Neural crest cell (in vitro differentiated cells): Measurements from ENCODE around the gene SHROOM3. TPM values are rescaled to one million over a fixed set of nuclear protein-coding genes. Genes with fewer than 3 reads are reported as not detected.
A peak's percentile ranks its signal among the peaks of the same experiment; 100 is the strongest.

Experiments used
- DNase-seq: peaks from one replicate; pipeline ENCODE4 v3.0.0; 2021; ENCODE audit warnings: low read depth, mixed read lengths, low spot score
- H3K27ac Mint-ChIP-seq: one replicate; pipeline ENCODE4 v1.8.0; 2021; ENCODE audit warnings: mild to moderate bottlenecking, mixed read lengths; ENCODE audit not compliant: unreplicated experiment
- H3K27me3 Mint-ChIP-seq: 2 replicates; pipeline ENCODE4 v1.8.0; 2021; ENCODE audit warnings: low read depth, mild to moderate bottlenecking, mixed read lengths
- H3K36me3 Mint-ChIP-seq: 2 replicates; pipeline ENCODE4 v1.8.0; 2021; ENCODE audit warnings: low read depth, mild to moderate bottlenecking, mixed read lengths
- H3K4me1 Mint-ChIP-seq: 2 replicates; pipeline ENCODE4 v1.8.0; 2021; ENCODE audit warnings: mixed read lengths
- H3K4me3 Mint-ChIP-seq: one replicate; pipeline ENCODE4 v1.8.0; 2021; ENCODE audit warnings: mild to moderate bottlenecking, mixed read lengths
- H3K9me3 Mint-ChIP-seq: 2 replicates; pipeline ENCODE4 v1.8.0; 2021; ENCODE audit warnings: mixed read lengths
- CTCF ChIP-seq: fragments of 200-600 bp; sonication (generic); conservative IDR thresholded peaks from 2 replicates; pipeline ENCODE4 v1.5.0; 2021; ENCODE audit warnings: antibody characterized with exemption, mild to moderate bottlenecking
- total RNA-seq: library from RNA; stranded (reverse); gene quantifications from 2 replicates; pipeline ENCODE4 v1.2.1, GENCODE V29; 2021

The SHROOM3 gene
- total RNA-seq, 1 donor from 2014 or later, result 40.1 TPM

- TF ChIP-seq CTCF, result no peak
- H3K36me3 Mint-ChIP-seq, result no peaks in the 10 kb centered on the region
- H3K27me3 Mint-ChIP-seq, result no peaks in the 10 kb centered on the region
- H3K4me1 Mint-ChIP-seq, result peaks cover 66% of the 10 kb centered on the region
- peak overlapping the region; percentile 82 for H3K4me3 Mint-ChIP-seq
- H3K9me3 Mint-ChIP-seq, result no peaks in the 10 kb centered on the region
- DNase-seq, result peak; percentile 19
- peak overlapping the region; percentile 27 for H3K27ac Mint-ChIP-seq
Observed at GRCh38 chr4:76585897-76586360, 150.9 kb downstream of the SHROOM3 start.

- H3K4me1 Mint-ChIP-seq, result peaks cover 71% of the 10 kb centered on the region
- DNase-seq, result no peak
- TF ChIP-seq CTCF, result no peak
- H3K27me3 Mint-ChIP-seq, result no peaks in the 10 kb centered on the region
- H3K4me3 Mint-ChIP-seq, result no peak overlapping the region
- no peaks in the 10 kb centered on the region for H3K9me3 Mint-ChIP-seq
- peak overlapping the region; percentile 36 for H3K27ac Mint-ChIP-seq
- H3K36me3 Mint-ChIP-seq, result no peaks in the 10 kb centered on the region
Observed at GRCh38 chr4:76588274-76588673, 153.2 kb downstream of the SHROOM3 start.

DNA sequence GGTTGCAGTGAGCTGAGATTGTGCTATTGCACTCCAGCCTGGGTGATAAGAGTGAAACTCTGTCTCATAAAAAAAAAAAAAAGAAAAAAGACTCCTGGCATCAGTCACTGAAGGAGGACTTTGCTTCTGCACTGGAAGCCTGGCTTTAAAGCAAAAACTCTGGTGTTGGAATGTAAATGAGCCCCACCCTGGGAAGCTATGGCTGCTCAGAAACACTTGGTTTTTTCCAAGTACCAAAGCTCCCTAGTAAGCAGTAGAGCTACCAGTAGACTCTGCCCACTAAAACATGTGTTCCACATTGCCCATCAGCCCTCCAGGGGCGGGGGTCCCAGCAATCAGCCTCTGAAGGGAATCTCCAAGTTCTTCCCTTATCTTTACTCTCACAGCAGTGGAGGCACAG is 154.4 kb downstream of the SHROOM3 start:
- peak overlapping the region; percentile 3 for H3K4me3 Mint-ChIP-seq
- TF ChIP-seq CTCF, result no peak
- no peak for DNase-seq
- peak overlapping the region; percentile 59 for H3K27ac Mint-ChIP-seq
- H3K9me3 Mint-ChIP-seq, result no peaks in the 10 kb centered on the region
- H3K4me1 Mint-ChIP-seq, result peaks cover 68% of the 10 kb centered on the region
- H3K36me3 Mint-ChIP-seq, result no peaks in the 10 kb centered on the region
- no peaks in the 10 kb centered on the region for H3K27me3 Mint-ChIP-seq

GRCh38 chr4:76589872-76590797 is 155.1 kb downstream of the SHROOM3 start:
- Mint-ChIP-seq H3K27me3 (no peaks in the 10 kb centered on the region), H3K27ac (peak overlapping the region; percentile 89)

DNA sequence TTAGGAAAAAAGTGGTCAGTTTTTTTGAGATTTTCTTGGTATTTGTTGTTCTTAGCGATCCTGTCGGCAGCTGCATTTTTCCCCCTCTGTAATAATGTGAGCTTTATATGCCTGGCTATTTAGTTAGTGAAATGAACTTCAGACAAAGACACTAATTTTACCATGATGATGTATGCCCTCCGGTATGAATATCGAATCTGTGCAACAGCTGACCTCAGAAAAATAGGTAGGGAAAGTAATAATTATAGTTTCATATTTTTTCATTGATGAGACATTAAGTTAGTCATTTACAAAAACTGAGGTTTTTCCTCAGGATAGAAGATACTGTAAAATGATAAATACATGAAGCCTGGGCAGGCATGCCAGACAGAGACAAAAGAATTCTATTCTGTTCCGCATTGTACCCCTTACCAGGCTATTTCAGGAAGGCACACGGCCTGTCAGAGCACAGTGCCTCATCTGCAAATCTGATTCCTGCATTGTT is 155.8 kb downstream of the SHROOM3 start:
- Mint-ChIP-seq H3K27ac (peak overlapping the region; percentile 89), H3K4me1 (peaks cover 53% of the 10 kb centered on the region), H3K4me3 (peak overlapping the region; percentile 55), H3K27me3 (no peaks in the 10 kb centered on the region), H3K9me3 (no peaks in the 10 kb centered on the region), H3K36me3 (no peaks in the 10 kb centered on the region)
- no peak for DNase-seq
- no peak for TF ChIP-seq CTCF

More at GRCh38 chr4:76589872-76590797, 155.1 kb downstream of the SHROOM3 start:
- Mint-ChIP-seq H3K4me1 (peaks cover 60% of the 10 kb centered on the region), H3K36me3 (no peaks in the 10 kb centered on the region), H3K9me3 (no peaks in the 10 kb centered on the region), H3K4me3 (peak overlapping the region; percentile 55)
- peak; percentile 26 for DNase-seq
- TF ChIP-seq CTCF, result no peak
